Adipocyte (in vitro differentiated cells): ENCODE results near the gene KCTD1.
"Not testable (repeated sequence)": the region's sequence is repeated elsewhere in the genome, so short reads cannot be mapped to it uniquely, and the experiment has no call there.

Source experiments
- DNase-seq: peaks from one replicate; pipeline ENCODE4 v3.0.0-alpha.2; 2015; ENCODE audit warnings: low read depth
- H3K27me3 ChIP-seq: replicated peaks from 2 replicates; pipeline ENCODE4 v1.7.0; 2013; ENCODE audit warnings: mild to moderate bottlenecking, low read length, moderate library complexity; ENCODE audit not compliant: control insufficient read depth, insufficient read depth
- H3K36me3 ChIP-seq: 2 replicates; pipeline ENCODE4 v1.7.0; 2013; ENCODE audit warnings: low read length, mild to moderate bottlenecking, moderate library complexity; ENCODE audit not compliant: control insufficient read depth, insufficient read depth, severe bottlenecking
- H3K4me1 ChIP-seq: 2 replicates; pipeline ENCODE4 v1.7.0; 2013; ENCODE audit warnings: mild to moderate bottlenecking, low read length, moderate library complexity; ENCODE audit not compliant: control insufficient read depth, insufficient read depth
- H3K4me3 ChIP-seq: 2 replicates; pipeline ENCODE4 v1.7.0; 2013; ENCODE audit warnings: mild to moderate bottlenecking, low read length, moderate library complexity
- H3K9ac ChIP-seq: 2 replicates; pipeline ENCODE4 v1.7.0; 2013; ENCODE audit warnings: mild to moderate bottlenecking, low read length, moderate library complexity
- H3K9me3 ChIP-seq: 2 replicates; pipeline ENCODE4 v1.7.0; 2013; ENCODE audit warnings: mild to moderate bottlenecking, low read length, moderate library complexity; ENCODE audit not compliant: control insufficient read depth

KCTD1 gene

DNA sequence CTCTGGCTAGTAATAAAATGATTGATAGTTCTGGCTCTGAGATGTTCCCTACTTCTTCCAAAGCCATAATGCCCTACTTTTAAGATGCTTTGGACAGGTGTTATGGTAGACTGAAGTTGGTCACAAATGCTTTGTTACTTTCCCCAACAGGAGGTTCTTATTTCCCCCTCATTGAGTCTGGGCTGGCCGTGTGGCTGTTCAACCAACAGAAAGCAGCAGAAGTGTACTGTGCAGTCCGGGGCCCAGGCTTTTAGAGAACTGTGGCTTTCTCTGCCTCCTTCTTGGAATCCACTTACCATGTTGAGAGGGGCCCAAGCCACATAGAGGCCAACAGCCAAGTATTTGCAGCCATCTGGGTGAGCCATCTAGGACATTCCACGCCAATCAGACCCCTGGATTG lies 94.2 kb downstream of the KCTD1 start:
- Histone ChIP-seq H3K4me1 (no peaks in the 10 kb centered on the region), H3K27me3 (no peaks in the 10 kb centered on the region), H3K4me3 (no peak overlapping the region), H3K9ac (no peak overlapping the region), H3K36me3 (peaks cover 5% of the 10 kb centered on the region), H3K9me3 (no peaks in the 10 kb centered on the region)
- DNase-seq: no peak

DNA sequence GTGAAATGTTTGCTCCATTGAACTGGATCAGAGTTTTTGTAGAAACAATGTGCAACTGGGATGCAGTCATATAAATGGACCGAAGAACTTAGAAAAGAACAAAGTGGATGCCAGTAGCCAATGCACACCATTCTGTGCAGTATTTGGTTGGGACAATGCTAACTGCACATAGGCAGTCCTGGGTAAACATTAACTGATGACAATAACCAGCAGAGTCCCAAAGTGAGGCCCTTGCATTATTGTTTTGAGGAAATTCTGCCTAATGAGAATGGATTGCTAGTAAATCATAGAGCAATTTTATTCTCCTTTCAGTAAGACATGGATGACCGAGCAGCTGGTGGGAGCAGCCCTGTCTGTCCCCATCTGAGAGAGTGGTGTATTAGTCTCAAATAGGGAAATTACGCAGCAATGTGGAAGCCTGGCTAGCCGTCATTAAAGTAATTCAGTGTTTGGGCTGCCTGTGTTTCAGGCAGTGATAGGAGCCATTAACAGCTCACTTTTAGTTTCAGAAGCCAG lies 94.9 kb downstream of the KCTD1 start:
- peaks cover 5% of the 10 kb centered on the region for H3K36me3 ChIP-seq
- no peaks in the 10 kb centered on the region for H3K27me3 ChIP-seq
- H3K9me3 ChIP-seq: no peaks in the 10 kb centered on the region
- H3K4me1 ChIP-seq: no peaks in the 10 kb centered on the region
- H3K9ac ChIP-seq: no peak overlapping the region
- no peak for DNase-seq
- H3K4me3 ChIP-seq: no peak overlapping the region

DNA sequence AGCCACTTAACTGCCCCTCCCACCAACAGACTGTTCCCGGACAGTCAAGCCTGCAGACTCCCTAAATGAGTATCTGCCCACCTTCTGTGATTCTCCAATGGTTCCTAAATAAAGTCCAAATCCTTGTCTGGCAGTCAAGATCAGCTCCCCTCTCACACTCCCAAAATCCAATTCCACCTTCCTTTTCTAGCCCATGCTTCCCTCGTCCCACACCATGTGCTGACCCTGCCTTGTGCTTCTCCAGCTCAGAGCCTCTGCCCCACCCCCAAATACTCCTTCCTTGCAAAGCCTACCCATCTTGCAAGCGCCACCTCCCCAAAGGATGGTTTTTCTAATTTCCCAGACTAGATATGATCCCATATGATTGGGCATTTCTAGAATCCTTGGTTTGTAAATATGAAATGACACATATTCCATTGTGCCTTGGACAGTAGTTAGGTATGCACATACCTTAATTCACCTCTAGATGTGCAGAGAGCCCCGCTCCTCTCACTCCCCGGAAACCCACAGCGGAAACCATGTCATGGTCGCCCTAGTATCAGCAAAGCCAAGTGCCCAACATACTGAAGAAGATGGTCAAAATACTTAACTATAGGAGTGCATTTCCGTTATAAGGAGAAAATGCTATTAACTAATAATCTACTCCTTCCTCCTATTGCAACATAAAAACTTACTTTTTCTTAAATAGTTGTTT lies 97.2 kb downstream of the KCTD1 start:
- H3K9me3 ChIP-seq: no peaks in the 10 kb centered on the region
- no peaks in the 10 kb centered on the region for H3K4me1 ChIP-seq
- H3K9ac ChIP-seq: no peak overlapping the region
- peaks cover 5% of the 10 kb centered on the region for H3K36me3 ChIP-seq
- no peak overlapping the region for H3K4me3 ChIP-seq
- H3K27me3 ChIP-seq: no peaks in the 10 kb centered on the region
- DNase-seq: no peak

DNA sequence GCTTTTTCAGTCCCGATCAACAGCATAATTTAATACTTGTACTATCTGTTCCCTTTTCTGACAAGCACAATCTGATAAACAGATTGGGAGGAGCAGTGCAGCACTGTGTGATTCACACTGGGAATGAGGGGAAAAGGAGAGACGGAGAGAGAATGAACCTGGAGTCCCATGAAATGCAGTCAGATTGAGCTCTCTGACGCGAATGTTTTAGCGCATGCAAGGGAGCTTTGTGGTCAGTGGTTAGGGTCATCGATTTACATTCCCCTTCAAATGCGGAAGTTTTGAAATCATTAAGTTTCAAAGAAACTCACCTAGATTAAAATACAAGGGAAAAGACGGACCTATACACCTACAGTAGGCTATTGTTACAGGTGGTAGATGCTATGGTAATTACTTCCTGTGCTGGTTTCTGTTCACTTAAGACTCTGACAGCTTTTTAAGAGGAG lies 99.6 kb downstream of the KCTD1 start:
- peaks cover 5% of the 10 kb centered on the region for H3K9me3 ChIP-seq
- H3K4me1 ChIP-seq: no peaks in the 10 kb centered on the region
- no peak for DNase-seq
- H3K4me3 ChIP-seq: no peak overlapping the region
- no peak overlapping the region for H3K9ac ChIP-seq
- H3K36me3 ChIP-seq: no peaks in the 10 kb centered on the region
- no peaks in the 10 kb centered on the region for H3K27me3 ChIP-seq

DNA sequence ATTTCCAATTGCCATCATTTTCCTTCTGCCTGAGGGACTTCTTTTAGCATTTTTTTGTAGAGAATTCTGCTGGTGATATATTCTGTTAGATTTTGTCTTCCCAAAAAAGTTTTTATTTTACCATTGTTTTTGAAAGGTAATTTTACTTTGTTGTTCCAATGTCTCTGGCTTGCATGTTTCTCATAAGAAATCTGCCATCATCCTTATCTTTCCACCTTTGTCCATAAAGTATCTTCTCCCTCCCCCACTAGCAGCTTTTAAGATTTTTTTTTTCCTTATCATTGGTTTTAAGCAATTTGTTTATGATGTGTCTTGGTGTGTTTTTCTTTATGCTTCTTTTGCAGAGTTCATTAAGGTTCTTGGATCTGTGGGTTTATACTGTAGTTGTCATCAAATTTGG lies 104.5 kb downstream of the KCTD1 start:
- no peak for DNase-seq
- Histone ChIP-seq H3K36me3 (no peaks in the 10 kb centered on the region), H3K9ac (no peak overlapping the region), H3K4me1 (peaks cover 15% of the 10 kb centered on the region), H3K4me3 (no peak overlapping the region), H3K27me3 (no peaks in the 10 kb centered on the region), H3K9me3 (peaks cover 9% of the 10 kb centered on the region)

DNA sequence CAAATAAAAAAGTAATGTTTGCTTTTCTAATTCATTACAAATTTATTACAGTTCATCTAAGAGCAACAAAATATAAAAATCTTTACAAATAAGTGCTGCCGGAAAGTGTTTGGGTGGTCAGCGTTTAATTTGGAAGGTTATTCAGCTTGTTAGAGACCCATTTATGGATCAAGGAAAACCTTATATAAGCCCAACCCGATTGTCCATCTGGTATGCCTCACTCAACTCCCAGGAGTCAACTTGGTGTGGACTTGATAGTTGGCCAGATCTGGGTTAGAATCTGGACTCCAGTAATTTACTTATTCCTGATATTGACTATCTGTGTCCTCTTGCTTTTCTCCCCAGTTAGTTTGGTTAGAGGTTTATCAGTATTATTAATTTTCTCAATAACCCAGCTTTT lies 106.2 kb downstream of the KCTD1 start:
- no peak for DNase-seq
- Histone ChIP-seq H3K4me1 (peaks cover 15% of the 10 kb centered on the region), H3K4me3 (peak overlapping the region; percentile 52), H3K27me3 (no peaks in the 10 kb centered on the region), H3K36me3 (no peaks in the 10 kb centered on the region), H3K9me3 (peaks cover 9% of the 10 kb centered on the region), H3K9ac (peak overlapping the region; percentile 50)

DNA sequence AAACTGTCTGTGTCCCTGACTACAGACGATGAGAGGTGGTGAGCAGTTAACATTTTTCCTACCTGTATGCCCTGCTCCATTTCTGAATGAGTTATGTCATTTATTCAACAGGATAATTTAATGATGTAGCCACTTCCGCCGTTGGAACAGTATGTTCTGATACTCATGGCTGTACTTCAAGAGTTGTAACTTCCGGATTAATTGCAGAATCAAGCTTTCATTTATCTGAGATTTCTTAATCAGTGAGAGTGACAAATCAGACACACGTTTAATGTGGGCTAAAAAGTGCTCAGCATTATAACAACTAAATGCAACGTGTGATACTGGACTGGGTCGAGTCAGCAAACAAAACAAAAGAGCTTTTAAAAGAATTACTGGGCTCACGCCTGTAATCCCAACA lies 107.7 kb downstream of the KCTD1 start:
- DNase-seq: no peak
- H3K9me3 ChIP-seq: peaks cover 9% of the 10 kb centered on the region
- H3K4me3 ChIP-seq: no peak overlapping the region
- no peaks in the 10 kb centered on the region for H3K27me3 ChIP-seq
- peaks cover 27% of the 10 kb centered on the region for H3K4me1 ChIP-seq
- no peak overlapping the region for H3K9ac ChIP-seq
- H3K36me3 ChIP-seq: no peaks in the 10 kb centered on the region

DNA sequence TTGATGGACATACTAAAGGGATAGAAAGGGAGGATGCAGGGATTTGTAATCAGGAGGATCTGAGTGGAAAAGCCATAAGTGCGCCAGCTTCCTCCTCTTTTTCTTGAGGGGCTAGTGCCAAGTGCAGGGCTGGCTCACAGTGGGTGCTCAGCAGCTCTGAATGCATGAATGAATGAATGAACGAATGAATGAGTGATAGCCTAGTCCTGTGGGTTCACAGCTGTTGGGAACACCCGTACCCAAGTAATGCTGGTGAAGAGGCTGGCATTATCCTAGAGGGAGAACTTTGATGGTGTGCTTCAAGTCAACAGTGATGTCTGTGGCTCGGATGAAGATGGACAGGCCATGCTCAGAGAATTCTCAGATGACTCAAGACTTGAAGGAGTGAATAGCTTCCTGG lies 108.8 kb downstream of the KCTD1 start:
- Histone ChIP-seq H3K9ac (no peak overlapping the region), H3K4me1 (peaks cover 32% of the 10 kb centered on the region), H3K27me3 (no peaks in the 10 kb centered on the region), H3K9me3 (peaks cover 9% of the 10 kb centered on the region), H3K4me3 (no peak overlapping the region), H3K36me3 (no peaks in the 10 kb centered on the region)
- no peak for DNase-seq

DNA sequence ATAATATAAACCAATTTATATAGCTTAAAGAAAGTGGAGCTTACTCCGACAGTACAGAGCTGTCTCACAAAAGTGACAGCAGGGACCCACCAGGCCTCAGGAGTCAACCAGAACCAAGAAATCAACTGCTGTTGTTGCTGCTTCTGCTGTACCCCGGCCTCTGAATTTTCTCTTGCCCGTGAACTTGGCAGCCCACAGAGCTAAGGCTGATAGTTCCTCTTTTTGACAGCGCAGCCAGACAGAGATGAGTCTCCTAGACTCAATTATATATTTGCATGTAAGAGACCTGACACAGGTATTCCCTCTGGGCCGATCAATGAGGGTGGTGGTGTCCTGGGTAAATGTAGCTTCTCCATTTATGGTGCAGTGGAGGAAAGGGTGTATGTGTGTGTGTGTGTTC lies 109.4 kb downstream of the KCTD1 start:
- no peak overlapping the region for H3K4me3 ChIP-seq

DNA sequence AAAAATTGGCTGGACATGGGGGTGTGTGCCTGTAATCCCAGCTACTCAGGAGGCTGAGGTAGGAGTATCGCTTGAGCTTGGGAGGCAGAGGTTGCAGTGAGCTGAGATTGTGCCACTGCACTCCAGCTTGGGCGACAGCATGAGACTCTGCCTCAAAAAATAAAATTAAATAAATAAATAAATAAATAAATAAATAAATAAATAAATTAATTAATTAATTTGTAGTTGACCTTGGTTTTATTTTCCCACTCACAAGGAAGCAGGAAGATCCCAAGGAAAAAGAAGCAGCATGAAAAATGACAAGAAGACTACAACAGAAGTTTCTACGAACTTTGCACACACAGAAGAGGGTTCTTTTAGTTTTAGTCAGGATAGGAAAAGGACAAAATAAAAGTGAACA lies 110.7 kb downstream of the KCTD1 start:
- not testable (repeated sequence) for H3K4me3 ChIP-seq, H3K9me3 ChIP-seq, H3K36me3 ChIP-seq, DNase-seq, H3K27me3 ChIP-seq, H3K9ac ChIP-seq
- peaks cover 32% of the 10 kb centered on the region for H3K4me1 ChIP-seq

More for the DNA sequence above, 109.4 kb downstream of the KCTD1 start:
- Histone ChIP-seq H3K4me1 (peaks cover 32% of the 10 kb centered on the region), H3K36me3 (no peaks in the 10 kb centered on the region), H3K9me3 (peaks cover 7% of the 10 kb centered on the region), H3K27me3 (no peaks in the 10 kb centered on the region), H3K9ac (no peak overlapping the region)
- DNase-seq: no peak

DNA sequence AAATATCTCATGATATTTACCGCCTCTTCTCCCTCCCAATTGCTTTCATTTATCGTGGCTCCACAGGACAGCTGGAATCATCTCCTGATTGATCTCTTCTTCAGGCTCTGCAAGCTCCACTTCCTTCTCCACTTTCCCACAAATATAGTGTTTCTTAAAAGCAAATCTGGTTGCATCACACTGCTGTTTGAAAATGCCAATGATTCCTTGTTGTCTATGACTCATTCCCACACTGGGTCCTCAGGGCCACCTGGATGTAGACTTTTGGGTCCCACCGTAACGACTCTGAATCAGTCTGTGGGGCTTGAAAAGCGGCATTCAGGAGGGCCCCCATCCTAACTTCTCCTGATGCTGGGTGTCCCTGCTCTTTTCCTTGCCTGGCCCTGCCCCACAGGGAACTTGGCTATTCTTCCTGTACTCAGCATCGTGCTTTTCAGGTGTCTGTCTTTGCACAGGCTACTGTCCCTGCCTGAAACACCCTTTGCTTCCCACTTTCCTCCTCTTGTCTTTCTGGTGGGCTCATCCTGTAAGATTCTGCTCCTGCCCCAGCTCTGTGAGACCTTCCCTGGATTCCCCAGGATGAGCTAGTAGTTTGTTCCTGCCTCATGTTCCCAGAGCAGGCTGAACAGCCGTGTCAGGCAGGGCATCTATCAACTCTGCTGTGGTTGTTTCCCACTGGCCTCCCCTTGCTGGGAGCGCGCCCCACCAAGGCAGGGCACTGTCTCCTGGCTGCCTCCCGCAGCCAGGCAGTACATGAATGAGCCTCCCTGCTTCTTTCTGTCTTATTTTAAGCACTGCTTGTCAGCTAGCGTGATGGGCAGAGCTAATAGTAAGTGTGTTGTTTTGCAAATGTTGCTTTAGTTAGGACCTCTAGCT lies 111.9 kb downstream of the KCTD1 start:
- peak overlapping the region; percentile 15 for H3K9ac ChIP-seq
- no peaks in the 10 kb centered on the region for H3K27me3 ChIP-seq
- no peaks in the 10 kb centered on the region for H3K9me3 ChIP-seq
- H3K4me1 ChIP-seq: peaks cover 20% of the 10 kb centered on the region
- H3K4me3 ChIP-seq: peak overlapping the region; percentile 47
- peak; percentile 87 for DNase-seq
- H3K36me3 ChIP-seq: no peaks in the 10 kb centered on the region
